GM21737 (cell line): ENCODE data around the gene LMF2.

Experiments used
- ATAC-seq: cut with Tn5 transposase; IDR thresholded peaks from one replicate; pipeline ENCODE4 v1.9.1; 2021; ENCODE audit warnings: mild to moderate bottlenecking, moderate library complexity; ENCODE audit not compliant: unreplicated experiment

Gene LMF2

DNA sequence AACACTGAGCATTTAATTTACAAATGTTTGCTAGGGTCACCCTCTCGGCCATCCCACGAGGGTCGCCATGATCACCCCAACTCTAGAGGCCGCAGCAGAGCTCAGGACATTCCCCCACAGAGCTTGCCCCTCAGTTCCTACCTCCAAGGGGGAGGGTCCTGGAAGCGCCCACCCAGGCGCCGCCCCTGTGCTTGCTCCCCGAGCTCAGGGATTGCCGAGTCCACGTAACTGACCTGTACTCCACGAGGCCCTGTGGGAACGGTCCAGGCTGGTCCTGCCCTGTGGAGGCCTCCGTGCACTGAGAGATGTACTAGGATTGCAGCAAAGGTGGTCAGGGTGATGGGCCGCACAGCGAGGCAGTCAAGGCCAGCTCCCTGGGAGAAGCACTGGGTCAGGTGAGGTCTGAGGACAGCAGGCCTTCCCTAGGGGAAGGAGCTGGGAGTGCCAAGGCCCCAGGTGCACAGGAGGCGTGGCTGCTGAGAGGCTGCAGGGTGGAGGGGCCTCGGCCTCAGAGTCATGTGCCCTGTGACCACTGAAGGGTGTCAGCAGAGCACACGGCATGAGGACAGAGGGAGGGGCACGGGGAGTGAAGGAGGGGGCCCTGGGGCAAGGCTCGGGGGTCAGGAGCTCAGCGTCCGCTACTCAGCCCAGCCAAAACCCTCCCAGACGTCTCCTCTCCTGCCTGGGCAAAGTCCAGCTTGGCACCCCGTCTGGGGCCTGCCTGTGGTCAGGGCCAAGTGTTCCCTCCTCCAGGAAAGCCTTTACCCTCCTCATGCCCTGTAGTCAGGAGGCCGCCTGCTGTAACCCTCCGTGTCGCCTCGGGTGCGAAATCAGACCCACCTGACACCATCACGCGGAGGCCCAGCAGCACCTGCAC lies 23.3 kb downstream of the LMF2 start:
- ATAC-seq, result no peak

DNA sequence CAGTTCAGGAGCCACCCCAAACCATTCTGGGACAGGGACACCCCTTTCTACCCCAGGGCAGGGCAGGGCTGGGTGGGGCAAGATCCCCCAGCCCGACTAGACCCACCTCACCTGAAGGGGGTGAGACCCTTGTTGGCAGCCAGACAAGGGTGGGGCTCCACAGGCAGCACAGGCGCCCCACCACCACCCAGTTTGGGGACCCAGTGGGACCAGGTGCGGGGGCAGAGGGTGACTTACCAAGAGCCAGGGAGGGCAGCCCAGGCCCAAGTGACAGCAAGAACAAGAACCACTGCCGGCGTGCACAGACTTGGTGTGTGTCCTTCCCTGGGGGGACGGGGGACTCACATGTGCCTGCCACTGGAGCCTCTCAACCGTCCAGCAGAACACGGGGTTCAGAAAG lies 23.9 kb downstream of the LMF2 start:
- no peak for ATAC-seq

DNA sequence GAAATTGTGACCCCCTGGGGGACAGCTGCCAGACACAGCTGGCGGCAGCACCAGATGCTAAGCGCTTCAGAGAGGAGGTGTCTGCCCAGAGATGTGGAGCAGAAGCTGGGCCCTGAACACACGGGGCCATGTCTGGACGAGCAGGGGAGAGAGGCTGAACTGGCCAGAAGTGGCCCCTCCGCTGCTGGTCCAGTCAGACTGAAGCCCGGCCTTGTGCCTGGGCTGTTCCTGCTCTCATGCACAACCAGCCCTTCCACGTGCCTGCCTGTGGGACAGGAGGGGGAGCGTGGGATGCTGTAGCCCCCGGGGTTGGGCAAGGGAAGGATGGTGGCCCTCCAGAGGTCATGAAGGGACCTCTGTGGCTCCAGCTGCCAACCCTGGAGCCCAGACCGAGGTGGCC lies 24.4 kb downstream of the LMF2 start:
- no peak for ATAC-seq

DNA sequence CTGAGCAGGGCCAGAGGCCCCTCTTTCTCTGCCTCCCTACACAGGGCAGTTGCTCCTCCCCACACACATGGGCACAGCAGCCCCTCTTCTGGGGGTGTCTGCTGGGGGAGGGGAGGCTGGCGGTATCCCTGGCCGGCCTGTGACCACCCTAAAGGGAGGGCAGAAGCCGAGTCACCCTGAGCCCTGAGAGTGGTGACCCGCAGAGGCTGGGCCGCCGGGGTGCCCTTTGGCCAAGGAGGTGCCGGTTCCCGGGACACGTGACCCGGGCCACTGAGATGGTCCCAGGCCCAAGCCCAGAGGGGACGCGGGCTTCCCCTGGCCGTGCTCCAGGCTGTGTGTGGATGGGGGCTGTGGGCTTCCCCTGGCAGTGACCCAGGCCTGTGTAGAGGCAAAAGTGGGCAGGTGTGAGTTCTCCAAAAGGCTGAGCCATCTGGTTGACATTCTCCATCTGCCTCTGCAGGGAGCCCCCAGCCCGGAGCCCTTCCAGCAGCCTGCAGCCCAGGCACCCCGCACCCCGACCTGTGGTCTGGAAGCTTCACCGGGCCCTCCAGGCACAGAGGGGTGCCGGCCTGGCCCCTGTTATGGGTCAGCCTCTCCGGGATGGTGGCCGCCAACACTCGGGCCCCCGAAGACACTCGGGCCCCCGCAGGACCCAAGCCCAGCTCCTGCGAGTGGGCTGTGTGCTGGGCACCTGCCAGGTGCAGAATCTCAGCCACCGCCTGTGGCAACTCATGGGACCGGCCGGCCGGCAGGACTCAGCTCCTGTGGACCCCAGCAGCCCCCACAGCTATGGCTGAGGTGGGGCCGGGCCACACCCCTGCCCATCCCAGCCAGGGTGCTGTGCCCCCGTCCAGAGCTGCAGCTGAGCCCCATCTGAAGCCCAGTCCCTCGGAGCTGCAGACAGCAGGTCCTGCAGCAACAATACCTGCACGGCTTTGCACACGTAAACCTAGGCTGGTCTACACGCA lies 25.1 kb downstream of the LMF2 start:
- ATAC-seq, result no peak

DNA sequence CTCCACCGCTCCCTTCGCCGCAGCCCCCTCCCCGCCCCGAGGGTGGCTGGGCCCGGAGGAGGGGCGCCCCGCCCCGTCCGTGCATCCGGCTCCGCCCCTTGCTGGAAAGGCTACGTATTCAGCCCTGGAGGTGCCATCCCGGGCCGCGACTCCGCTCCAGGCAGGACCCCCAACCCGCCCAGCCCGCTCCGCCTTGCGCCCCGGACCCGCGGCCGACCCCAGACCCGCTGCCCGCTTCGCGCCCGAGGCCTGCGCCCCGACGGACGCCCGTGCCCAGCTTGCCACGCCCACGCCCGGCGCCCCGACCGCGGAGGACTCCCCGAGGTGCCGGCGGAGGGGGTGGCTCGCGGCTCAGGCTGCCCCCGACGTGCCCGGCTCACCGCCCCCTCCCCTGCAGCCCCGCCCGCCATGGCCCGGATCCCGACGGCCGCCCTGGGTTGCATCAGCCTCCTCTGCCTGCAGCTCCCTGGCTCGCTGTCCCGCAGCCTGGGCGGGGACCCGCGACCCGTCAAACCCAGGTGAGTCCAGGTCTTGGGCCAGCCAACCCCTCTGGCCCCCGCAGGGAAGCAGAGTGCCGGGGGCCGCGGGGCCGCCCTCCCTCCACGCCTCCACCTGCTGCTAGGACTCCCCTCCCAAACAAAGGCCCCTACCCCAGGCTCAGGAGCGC lies 25.9 kb downstream of the LMF2 start, which contains the start of gene ADM2:
Gene ADM2, plus strand, starts transcription at position 104 of the 667 bp plus-strand sequence. Its CDS starts 305 bp downstream, at position 409.
- no peak for ATAC-seq

DNA sequence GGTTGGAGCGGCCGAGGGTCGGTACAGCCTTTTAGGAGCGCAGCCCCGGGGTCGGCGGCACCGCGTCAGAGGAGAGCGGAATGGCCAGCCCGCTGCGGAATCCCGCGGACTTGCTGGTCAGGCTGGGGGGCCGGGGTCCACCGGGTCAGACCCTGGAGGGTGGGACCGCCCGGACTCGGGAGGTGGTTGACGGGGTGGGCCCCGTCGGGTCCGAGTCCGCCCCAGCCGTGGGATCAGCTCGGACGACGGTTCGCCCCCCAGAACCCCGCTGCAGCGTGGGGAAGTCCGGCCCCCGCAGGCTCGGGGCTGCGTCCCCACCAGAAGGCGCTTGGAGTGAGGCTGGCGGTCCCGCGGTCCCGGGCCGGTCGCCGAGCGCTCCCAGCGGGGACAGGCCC lies 26.5 kb downstream of the LMF2 start:
- no peak for ATAC-seq

DNA sequence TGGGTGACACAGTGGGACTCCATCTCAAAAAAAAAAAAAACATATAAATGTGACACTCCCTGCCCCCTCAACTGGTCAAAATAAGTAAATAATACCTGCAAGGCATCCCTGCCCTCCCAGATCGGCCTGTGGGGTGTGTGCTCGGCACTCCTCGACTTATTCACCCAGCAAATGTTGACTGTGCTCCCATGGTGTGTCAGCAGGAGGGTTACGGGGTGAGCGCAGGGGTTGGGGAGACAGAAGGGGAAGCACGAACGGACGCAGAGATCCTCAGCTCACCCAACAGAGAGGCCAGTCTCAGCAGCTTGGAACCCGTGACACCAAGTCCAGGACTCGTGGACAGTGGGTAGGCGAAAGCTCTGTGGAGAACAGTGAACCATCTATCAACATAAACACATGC lies 27.8 kb downstream of the LMF2 start:
- no peak for ATAC-seq

DNA sequence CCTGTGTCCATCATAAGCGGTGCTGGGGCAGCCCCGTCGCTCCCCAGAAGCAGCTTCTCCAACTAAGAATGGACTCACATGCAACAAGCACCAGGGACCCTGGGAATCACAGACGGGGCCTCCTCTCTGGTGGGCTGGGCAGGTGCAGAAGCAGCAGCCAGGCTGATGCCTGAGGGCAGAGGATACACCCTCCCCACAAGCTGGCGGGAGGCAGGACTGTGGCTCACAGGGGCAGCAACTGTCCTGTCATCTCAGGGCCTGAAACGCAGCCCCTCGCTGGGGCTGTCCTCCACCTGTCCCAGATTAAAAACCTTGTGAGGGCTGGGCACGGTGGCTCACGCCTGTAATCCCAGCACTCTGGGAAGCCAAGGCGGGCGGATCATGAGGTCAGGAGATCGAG lies 29.6 kb downstream of the LMF2 start:
- ATAC-seq, result no peak

DNA sequence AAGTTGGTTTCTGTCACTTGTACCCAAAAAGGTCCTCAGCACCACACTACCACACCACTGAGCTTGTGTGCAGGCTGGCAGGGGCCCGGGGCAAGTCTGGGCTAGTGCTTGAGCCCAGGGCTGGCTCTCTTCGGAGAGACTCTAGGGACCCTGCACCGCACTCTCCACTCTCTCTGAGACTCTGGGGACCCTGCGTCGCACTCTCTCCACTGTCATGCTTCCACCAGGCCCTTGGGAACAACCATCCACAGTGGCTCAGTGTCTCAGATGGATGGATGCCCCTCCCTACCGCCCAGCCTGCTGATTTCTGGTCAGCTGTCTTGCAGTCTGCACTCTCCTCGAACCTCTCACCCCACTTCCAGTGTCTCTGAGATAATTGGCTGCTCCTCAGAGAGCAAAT lies 30.6 kb downstream of the LMF2 start:
- no peak for ATAC-seq

DNA sequence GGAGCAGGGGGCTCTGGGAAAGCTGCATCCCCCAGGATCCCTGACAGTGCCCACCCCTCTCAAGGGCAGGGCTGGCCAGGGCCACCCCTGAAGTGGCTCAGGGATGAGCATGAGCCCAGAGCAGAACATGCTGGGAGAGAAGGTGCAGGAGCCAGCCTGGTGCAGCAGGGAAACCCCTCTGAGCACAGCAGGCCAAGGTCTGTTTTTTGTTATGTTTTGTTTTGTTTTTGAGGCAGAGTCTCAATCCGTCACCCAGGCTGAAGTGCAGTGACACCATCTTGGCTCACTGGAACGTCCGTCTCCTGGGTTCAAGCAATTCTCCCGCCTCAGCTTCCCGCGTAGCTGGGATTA lies 31.9 kb downstream of the LMF2 start:
- ATAC-seq, result no peak

DNA sequence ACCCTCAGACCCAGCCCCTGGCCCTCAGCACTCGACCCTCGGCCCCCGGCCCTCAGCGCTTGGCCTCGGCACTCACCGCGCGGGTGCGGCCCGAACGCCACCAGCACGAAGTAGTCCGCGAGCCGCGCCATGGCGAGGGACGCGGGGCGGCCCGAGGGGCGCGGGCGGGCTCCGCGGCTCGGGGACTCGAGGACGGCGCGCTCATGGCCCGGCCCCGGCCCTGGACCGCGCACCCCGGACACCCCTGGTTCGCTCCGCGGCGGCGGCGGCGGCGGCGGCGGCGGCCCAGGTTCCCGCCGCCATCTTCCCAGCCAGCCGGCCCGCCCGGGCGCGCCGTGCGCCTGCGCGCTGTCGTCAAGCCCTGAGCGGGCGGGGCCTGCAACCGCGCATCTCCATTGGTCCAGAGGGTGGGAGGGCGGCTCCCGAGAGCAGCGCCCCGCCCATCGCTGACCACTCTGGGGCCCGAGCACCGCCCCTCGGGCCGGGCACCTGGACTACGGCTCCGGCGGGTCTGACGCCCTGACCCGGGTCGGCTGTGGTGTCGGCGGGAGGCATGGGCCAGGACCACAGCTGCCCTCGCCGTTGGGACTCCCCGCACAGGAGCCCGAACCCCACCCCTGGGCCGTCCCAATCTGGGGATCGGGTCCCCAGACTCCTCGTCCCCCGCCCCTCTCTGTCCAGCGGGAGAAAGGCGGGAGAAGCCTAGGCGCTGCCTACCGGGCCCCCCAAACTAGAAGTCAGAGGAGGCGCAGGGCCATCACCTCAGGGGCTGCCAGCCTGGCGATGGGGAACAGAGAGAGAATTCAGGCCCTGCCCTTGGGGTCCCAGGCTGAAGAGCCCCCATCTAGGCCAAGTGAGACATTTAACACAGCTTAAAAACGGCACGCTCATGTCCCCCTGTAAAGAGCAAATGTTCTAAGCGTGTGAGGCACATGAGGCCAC lies 32.5 kb downstream of the LMF2 start, which contains the start of gene SBF1:
Gene SBF1, minus strand, starts transcription at position 326 of the 942 bp plus-strand sequence. Its CDS starts 195 bp downstream, at position 131.
- peak; percentile 59 for ATAC-seq

DNA sequence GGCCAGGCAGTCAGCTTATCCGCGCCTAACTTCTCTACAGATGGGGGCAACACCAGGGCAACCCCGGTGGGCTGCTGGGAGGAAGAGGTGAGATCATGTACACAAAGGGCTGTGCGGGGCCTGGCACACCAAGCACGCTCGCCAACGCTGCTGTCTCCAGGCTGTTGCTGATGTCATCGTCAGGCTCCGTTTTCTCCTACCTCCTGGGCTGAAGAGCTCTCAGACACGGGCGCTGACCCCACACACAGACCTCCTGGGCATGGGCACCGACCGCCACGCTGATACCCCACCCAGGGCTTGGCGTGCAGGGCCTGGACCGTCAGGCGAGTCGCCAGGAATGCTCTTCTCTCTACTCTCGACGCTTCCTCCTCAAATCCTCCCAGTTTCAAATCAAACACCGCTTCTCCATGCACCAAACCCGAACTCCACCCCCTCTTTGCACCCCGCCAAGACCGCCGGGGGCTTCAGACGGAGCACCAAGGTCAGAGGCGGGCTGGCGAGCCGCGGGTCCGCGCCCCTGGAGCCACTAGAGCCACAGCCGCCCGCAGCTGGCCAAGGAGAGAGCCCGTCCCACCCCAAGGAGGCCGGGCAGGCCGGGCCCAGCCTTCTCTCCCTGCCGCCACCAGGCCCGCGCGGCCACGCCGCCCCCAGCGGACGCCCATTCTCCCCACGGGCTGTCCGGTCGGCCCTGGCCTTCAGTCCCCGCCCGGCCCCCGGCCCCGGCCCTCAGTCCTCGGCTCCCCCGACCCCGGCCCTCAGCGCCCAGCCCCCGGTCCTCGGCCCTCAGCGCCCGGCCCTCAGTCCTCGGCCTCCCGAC lies 33.4 kb downstream of the LMF2 start:
- ATAC-seq, result no peak

DNA sequence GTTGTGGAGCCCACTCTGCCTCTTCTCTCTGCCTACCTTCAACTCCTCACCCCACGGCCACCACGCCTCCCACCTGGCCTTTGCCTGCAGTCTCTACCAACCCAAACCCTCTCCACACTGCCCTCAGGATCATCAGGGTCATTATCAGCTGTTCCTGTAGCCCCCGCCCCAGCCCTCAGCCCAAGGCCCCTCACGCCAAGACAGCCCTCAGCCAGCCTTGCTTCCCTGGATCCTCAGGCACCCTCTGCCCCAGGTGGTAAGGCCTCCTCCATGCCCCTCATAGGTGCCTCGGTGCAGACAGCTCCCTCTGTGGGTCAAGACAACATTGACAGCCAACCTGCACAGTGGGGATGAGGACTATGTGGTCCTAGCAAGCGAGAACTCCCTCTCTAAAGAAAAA lies 34.4 kb downstream of the LMF2 start:
- ATAC-seq, result no peak

DNA sequence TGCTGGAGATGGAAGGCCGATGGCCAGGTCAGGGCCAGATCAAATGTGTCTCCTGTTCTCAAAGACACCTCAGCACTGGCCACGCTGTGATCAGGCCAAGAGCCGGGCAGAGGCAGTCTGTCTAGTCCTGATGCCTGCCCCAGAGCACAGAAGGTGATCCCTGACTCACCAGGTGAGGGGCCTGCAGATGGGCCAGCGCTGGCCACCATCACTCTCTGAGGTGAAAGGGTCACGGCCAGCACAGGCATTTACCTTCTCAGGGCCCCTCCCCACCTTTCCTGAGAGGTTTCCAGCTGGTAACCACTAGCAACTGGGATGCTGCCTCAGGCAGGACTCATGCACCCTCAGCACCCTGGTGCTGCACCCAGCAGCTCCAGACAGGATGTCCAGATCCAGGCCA lies 35.5 kb downstream of the LMF2 start:
- no peak for ATAC-seq

DNA sequence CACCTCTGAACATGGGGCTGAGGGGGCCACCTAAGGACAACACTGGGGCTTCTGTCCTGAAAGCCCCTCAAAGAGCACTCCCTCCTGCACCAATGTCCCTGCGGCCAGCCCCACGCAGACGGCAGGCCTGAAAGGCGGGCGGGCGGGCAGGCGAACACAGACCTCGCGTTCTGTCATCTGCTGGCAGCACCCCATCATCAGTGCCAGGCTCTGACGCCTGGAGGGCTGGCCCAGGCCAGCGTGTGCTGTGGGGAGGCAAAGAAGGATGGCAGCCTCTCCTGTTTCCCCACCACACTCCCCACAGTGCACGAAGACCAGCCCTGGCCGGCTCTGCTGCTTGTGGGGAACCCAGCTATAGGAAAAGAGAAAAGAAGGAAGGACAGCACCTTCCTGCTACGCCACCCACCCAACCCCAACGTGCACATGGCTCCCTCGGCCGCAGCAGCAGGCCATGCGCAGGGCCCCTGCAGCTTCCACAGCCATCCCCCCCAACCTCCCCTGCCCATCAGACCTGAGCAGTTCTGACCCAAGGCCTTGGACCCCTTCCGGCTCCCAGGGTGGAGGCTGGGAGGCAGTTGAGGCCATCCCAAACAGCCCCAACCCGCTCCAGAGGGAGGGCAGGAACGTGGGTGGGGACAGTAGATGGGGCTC lies 36.2 kb downstream of the LMF2 start:
- no peak for ATAC-seq

DNA sequence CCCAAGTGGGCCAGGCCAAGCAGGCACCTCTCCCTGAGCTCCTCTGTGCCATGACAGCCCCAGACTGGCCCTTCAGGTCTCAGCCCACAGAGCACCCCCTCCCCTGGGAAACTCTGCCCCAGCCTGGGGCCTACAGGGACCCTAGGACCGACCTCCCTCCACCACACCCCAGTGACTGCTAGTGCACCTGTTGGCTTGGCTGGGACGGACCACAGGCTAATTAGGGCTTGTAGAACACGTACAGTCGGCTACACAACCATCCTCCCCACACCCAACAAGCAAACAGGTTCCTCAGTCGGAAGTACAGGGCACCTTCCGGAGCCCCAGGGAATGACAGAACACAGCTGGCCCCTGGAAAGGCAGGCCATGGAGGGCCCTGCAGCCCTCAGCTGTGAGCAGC lies 37.0 kb downstream of the LMF2 start:
- no peak for ATAC-seq

DNA sequence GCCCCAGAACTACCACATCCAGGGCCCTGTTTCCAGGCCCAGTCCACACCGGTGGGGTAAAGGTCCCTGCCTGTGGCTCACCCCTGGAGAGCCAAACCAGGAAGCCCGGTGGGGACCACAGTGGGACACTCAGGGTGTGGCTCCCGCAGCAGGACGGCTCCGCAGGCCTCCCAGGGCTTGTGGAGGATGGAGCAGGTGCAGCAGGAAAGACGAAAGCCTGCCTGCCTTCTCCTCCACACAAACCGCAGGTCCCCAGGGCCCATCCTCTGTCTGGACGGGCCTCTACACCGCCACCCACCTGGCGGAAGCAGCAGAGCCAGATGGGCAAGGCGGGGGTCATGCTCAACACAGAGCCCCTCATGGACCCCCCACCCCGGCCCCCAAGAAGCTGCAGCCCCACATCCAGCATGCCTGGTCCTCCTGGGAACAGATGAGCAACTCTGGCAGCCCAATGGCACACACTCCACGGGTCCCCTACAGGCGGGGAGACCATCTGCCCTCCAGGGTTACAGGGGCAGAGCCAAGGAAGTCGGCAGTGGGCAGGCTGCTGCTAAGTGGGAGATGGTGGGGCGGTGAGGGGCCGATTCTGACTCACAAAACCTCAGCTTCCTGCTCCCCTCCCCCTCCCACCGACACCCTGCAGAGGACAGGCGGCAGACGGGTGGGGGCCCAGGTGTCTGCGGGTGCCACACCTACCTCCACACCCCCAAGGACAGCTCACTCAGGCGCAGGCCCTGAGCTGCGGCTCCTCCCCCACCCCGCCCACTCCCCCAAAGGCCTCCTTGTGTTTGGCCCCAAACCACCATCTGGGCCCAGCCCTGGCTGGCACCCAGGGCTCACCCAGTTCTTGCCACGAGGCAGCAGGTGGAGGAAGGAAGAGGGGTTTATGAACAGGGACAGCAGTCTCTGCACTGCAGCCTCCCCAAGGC lies 37.9 kb downstream of the LMF2 start:
- peak; percentile 49 for ATAC-seq

DNA sequence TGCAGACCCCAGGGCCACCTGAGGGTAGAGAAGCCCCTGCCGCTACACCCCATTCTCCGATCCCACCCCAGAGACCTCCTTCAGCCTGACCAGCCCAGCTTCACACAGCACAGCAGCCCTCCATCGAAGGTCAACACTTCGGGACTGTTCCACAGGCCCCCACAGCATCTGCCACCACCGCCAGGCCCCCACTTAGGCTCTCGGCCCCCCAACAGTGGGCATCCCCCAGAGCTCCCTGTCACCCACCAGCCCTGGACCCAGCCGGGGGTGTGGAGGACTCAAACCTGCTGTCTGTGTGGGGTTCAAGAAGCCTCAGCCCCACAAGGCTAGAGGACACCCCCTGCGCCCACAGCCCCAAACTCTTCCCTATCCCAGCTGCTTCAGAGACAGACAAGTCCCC lies 38.9 kb downstream of the LMF2 start:
- no peak for ATAC-seq
